ENCODE results near the gene GALNT2. TPM values are rescaled to one million over a fixed set of nuclear protein-coding genes. Genes with fewer than 3 reads are reported as not detected.

The GALNT2 gene
- total and polyA plus RNA-seq, 2 of the 4 experiments (the other 2 are of a cell fraction) = 50.4 to 189 TPM

- no peak overlapping the region for H2AFZ ChIP-seq (replicated peaks; ENCODE audit: low read length, poor library complexity)
- ChIA-PET CTCF (no interaction called here), POLR2A (ENCODE audit: unreplicated experiment) (no interaction called here)
- H2BK20ac ChIP-seq (ENCODE audit: low read depth, low read length) = no peak overlapping the region
- no peak overlapping the region for H4K8ac ChIP-seq (ENCODE audit: low read depth in 2 of 2, low read length in 2 of 2)
- H4K91ac ChIP-seq (ENCODE audit: insufficient read depth, low read depth, low read length) = no peak overlapping the region
- TF ChIP-seq CTCF (conservative IDR thresholded peaks at IDR 0.05; ENCODE audit: low read depth, low read length) (no peak), MXI1 (IDR thresholded peaks at IDR 0.05; ENCODE audit: borderline replicate concordance, low read depth, low read length) (no peak), NFE2L2 (IDR thresholded peaks at IDR 0.05; ENCODE audit: low read depth, low read length) (no peak), USF2 (IDR thresholded peaks at IDR 0.05; ENCODE audit: low read depth, low read length) (no peak), SMC3 (IDR thresholded peaks at IDR 0.05; ENCODE audit: low read depth, low read length) (no peak), RAD21 (IDR thresholded peaks at IDR 0.05; ENCODE audit: low read length) (no peak), CEBPB (IDR thresholded peaks at IDR 0.05; ENCODE audit: low read depth, low read length) (no peak), MAZ (IDR thresholded peaks at IDR 0.05; ENCODE audit: borderline replicate concordance, low read depth, low read length) (no peak), RCOR1 (IDR thresholded peaks at IDR 0.05; ENCODE audit: insufficient replicate concordance, low read length) (no peak), FOS (IDR thresholded peaks at IDR 0.05; ENCODE audit: low read depth, low read length) (no peak), RFX5 (IDR thresholded peaks at IDR 0.05; ENCODE audit: low read depth, low read length) (no peak), BHLHE40 (IDR thresholded peaks at IDR 0.05; ENCODE audit: low read depth, low read length) (no peak), ELK1 (IDR thresholded peaks at IDR 0.05; ENCODE audit: borderline replicate concordance, low read depth, low read length) (no peak)
- no peak overlapping the region for H3K9ac ChIP-seq (ENCODE audit: low read depth, low read length)
- no peak overlapping the region for H2AK5ac ChIP-seq (ENCODE audit: low read depth, low read length)
- in situ Hi-C loops (cut with MboI; ENCODE audit: low sequenced_read_pairs) (no loop called here), dilution Hi-C loops (cut with HindIII; ENCODE audit: low sequenced_read_pairs, unreplicated experiment) (no loop called here), intact Hi-C loops (cut with micrococcal nuclease) (no loop called here)
- peaks cover 21% of the 10 kb centered on the region for H3K9me1 ChIP-seq (ENCODE audit: insufficient read depth, low read length)
- H3K4ac ChIP-seq (ENCODE audit: low read depth, low read length) = no peak overlapping the region
- H3K23ac ChIP-seq (ENCODE audit: low read depth, low read length) = no peak overlapping the region
- BruUV-seq (replicated peaks) = no TSS peak
- no peak overlapping the region for H2BK5ac ChIP-seq (ENCODE audit: low read depth, low read length, poor library complexity, severe bottlenecking)
- H3K4me2 ChIP-seq (ENCODE audit: low read depth, low read length) = no peak overlapping the region
- peaks cover 60% of the 10 kb centered on the region for H4K20me1 ChIP-seq (ENCODE audit: insufficient read depth, low read length)
- no peak overlapping the region for H3K27ac ChIP-seq (ENCODE audit: insufficient read depth, low read length)
- H3K79me1 ChIP-seq (ENCODE audit: low read depth in 1 of 2, low read length in 2 of 2) = peaks cover 42 to 85% of the 10 kb centered on the region in 2 experiments
- no peak overlapping the region for H2BK15ac ChIP-seq (ENCODE audit: low read depth, low read length)
- no peaks in the 10 kb centered on the region for H3K27me3 ChIP-seq (ENCODE audit: control insufficient read depth, insufficient read depth, low read length)
- H3K18ac ChIP-seq (ENCODE audit: low read depth, low read length) = no peak overlapping the region
- no peak overlapping the region for H3K4me3 ChIP-seq (ENCODE audit: insufficient read depth, low read depth, low read length)
- H2BK120ac ChIP-seq (ENCODE audit: low read depth, low read length) = no peak overlapping the region
- no peak overlapping the region for H2AK9ac ChIP-seq (replicated peaks; ENCODE audit: low read depth, low read length, poor library complexity)
- no peak for DNase-seq
- H4K5ac ChIP-seq (ENCODE audit: low read depth, low read length) = no peak overlapping the region
- no peak for ATAC-seq (ENCODE audit: low read depth)
- WGBS, 2 experiments (ENCODE audit: extremely low coverage in 2 of 2, insufficient read length in 1 of 2) = no CpG with 5 or more reads among the region's 6 CpGs
- peaks cover 8% of the 10 kb centered on the region; the same call in 1 of the 2 replicates for H3K4me1 ChIP-seq (ENCODE audit: control insufficient read depth, insufficient read depth, low read length)
- H3K14ac ChIP-seq (replicated peaks; ENCODE audit: low read depth, low read length) = no peak overlapping the region
- H3K36me3 ChIP-seq (ENCODE audit: control insufficient read depth, insufficient read depth, low read length) = no peaks in the 10 kb centered on the region
- no peak overlapping the region for H3K56ac ChIP-seq (ENCODE audit: extremely low read depth, insufficient read depth, low read length)
- H3K9me3 ChIP-seq (ENCODE audit: control insufficient read depth, insufficient read depth, low read length) = no peaks in the 10 kb centered on the region
Measured at GRCh38 chr1:230152999-230153398, 86.0 kb downstream of the GALNT2 start.

All from IMR-90 (cell line).